GM10248 (cell line): Measurements from ENCODE around the gene ZNF763.

Experiments used
- CTCF ChIA-PET: fragments of 300-600 bp; sonication (Branson Sonifier 250); formaldehyde crosslinking; extraction: SDS; loops from one replicate; lab custom pipeline; 2021; ENCODE audit warnings: antibody characterized with exemption; lab: Yijun Ruan, JAX
- POLR2A ChIA-PET: fragments of 350-650 bp; sonication (Branson Sonifier 250); formaldehyde crosslinking; extraction: SDS; loops from one replicate; lab custom pipeline; 2020; ENCODE audit warnings: antibody characterized with exemption; lab: Yijun Ruan, JAX
- DNase-seq: peaks from one replicate; pipeline ENCODE4 v3.0.0; 2012; ENCODE audit errors: extremely low spot score
- CTCF ChIP-seq: IDR thresholded peaks from 2 replicates; pipeline ENCODE4 v1.5.1; 2012; ENCODE audit warnings: mild to moderate bottlenecking, low read depth; ENCODE audit errors: extremely low read depth, missing control alignments, control extremely low read depth

Gene ZNF763

DNA sequence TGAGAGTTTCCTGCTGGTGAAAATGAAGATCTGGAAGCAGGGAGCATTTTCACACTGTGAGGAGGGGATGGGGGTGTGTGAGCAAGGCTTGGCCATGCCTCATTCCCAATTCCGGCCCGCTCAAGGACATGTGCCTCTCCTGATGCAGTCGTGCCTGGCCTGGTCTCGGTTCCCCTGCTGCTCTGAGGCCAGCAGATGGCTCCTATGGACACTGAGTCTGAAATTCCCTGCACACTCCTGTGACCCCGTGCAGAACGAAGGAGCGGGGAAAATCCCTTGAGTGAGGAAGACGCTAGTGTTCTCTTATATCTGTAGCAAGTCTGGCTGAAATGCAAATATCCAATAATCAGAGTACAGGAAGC is 363 bp upstream of the ZNF763 start:
- no peak for DNase-seq
- CTCF ChIA-PET, result interaction anchor here (0.7 to 5.9 kb wide), 28 partner anchors 10 to 702 kb away, joined by 3 to 111 read pairs (median 6); partner anchors contain the start of genes MAN2B1, WDR83, ZNF20 and ZNF433
- peak; percentile 44 for TF ChIP-seq CTCF
- POLR2A ChIA-PET, result interaction anchor here (0.6 to 2.3 kb wide), 4 partner anchors 24 to 401 kb away, joined by 3 to 12 read pairs (median 3); partner anchors contain the start of genes ZNF442 and ZNF700

DNA sequence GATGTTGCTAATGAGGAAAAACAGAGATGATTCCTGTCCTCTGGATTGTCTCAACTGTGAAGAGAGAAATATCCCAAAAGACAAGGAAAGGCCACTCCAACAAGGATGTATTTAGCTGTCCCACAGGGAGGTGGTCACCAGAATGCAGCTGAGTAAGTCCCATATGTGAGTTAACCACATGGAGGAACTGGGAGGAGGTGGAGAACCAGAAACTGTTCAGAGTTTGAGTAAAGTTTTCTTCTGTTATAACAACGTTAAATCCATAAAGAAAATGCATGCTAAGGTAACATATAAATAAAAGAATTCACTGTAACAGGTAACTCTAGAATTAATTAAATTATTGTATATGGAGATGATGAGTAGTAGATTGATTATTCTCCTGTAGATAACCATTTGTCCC is 5.3 kb downstream of the ZNF763 start:
- CTCF ChIA-PET, result interaction anchor here (0.9 kb wide), 1 partner anchor 18 kb away, joined by 3 read pairs; no protein-coding TSS in a partner anchor
- no peak for DNase-seq
- POLR2A ChIA-PET, result no interaction called here
- TF ChIP-seq CTCF, result no peak

- no peak for DNase-seq
- ChIA-PET CTCF (no interaction called here), POLR2A (no interaction called here)
- no peak for TF ChIP-seq CTCF
Observed at GRCh38 chr19:11971041-11971440, 6.2 kb downstream of the ZNF763 start.

DNA sequence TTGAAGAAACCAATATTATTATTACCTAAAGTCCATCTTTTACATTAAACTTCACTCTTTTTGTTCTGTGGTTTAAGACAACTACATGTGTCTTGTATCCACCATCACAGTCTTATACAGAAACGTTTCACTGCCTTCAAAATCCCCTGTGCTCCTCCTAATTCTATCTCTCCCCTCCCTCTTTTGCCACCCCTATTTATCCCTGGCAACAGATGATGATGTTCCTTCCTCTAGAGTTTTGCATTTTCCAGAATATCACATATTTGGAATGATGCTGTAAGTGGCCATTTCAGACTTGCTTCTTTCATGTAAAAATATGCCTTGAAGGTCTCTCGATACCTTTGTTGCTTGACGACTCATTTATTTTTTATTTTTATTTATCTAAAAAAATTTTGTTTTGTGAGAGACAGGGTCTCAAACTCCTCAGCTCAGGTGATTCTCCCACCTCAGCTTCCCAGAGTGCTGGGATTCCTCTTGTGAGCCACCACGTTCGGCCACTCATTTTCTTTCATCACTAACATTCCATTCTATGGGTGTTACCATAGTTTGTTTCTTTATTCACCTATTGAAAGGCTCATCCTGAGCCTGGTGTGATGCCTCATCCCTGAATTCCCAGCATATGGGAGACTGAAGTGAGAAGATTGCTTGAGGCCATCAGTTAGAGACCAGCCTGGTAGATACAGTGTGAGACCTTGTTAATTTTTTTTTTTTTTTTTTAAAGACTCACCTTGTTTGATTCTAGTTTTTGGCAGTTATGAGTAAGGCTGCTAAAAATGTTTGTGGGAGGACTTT is 8.4 kb downstream of the ZNF763 start:
- no peak for TF ChIP-seq CTCF
- CTCF ChIA-PET, result interaction anchor here (1.0 to 1.3 kb wide), 4 partner anchors 10 to 86 kb away, joined by 3 to 4 read pairs (median 3); no protein-coding TSS in a partner anchor
- POLR2A ChIA-PET, result no interaction called here
- no peak for DNase-seq

GRCh38 chr19:11978492-11979100 is 13.8 kb downstream of the ZNF763 start:
- CTCF ChIA-PET, result interaction anchor here (2.0 kb wide), 1 partner anchor 10 kb away, joined by 5 read pairs; no protein-coding TSS in a partner anchor
- no peak for TF ChIP-seq CTCF
- POLR2A ChIA-PET, result no interaction called here
- no peak for DNase-seq

DNA sequence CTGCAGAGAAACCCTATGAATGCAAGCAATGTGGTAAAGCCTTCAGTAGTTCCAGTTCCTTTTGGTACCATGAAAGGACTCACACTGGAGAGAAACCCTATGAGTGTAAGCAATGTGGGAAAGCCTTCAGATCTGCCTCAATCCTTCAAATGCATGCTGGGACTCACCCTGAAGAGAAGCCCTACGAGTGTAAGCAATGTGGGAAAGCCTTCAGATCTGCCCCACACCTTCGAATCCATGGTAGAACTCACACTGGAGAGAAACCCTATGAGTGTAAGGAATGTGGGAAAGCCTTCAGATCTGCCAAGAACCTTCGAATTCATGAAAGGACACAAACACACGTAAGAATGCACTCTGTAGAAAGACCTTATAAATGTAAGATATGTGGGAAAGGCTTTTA is 14.7 kb downstream of the ZNF763 start:
- no peak for TF ChIP-seq CTCF
- CTCF ChIA-PET, result no interaction called here
- no peak for DNase-seq
- POLR2A ChIA-PET, result no interaction called here
